ENCODE results near the gene DIDO1.

The DIDO1 gene

GRCh38 chr20:62906647-62907375, 19.5 kb downstream of the DIDO1 start:
- peaks cover 60% of the 10 kb centered on the region for H3K36me3 ChIP-seq (ENCODE audit: control insufficient read depth, insufficient read depth, low read length)
- WGBS (ENCODE audit: insufficient coverage, insufficient read length), result no CpG with 5 or more reads among the region's 31 CpGs
- no peak overlapping the region for H3K27ac ChIP-seq (ENCODE audit: low read length)
- H3K27me3 ChIP-seq (ENCODE audit: control insufficient read depth, insufficient read depth, low read length), result no peaks in the 10 kb centered on the region
- no peak overlapping the region for H3K4me3 ChIP-seq (ENCODE audit: low read length)
- DNase-seq (ENCODE audit: low read depth, low spot score), result no peak
- H3K9me3 ChIP-seq (ENCODE audit: control insufficient read depth, insufficient read depth, low read length), result no peaks in the 10 kb centered on the region
- no peaks in the 10 kb centered on the region; the same call in 1 of the 2 replicates for H3K4me1 ChIP-seq (ENCODE audit: control insufficient read depth, insufficient read depth, low read length)

DNA sequence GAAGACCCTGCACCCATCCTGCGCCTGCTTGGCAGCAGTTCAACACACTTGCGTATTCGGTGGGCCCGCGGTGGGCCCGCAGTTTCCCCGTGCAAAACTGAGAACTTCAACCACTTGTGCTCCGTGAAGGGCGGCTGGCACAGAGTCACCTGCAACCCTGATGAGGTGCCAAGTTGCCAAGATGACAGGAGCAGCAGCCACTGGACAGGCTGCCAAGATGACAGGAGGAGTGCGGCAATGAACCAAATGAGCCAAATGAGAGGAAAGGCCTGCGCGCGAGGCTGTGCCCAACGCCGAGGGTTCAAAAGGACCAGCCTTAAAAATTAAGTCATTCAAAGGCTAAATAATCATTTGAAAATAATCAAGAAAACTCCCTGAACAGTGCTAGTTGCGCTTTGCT, 20.1 kb downstream of the DIDO1 start:
- H3K27me3 ChIP-seq (ENCODE audit: control insufficient read depth, insufficient read depth, low read length), result no peaks in the 10 kb centered on the region
- H3K9me3 ChIP-seq (ENCODE audit: control insufficient read depth, insufficient read depth, low read length), result no peaks in the 10 kb centered on the region
- no peaks in the 10 kb centered on the region; the same call in 1 of the 2 replicates for H3K4me1 ChIP-seq (ENCODE audit: control insufficient read depth, insufficient read depth, low read length)
- no peak overlapping the region for H3K27ac ChIP-seq (ENCODE audit: low read length)
- peaks cover 57% of the 10 kb centered on the region for H3K36me3 ChIP-seq (ENCODE audit: control insufficient read depth, insufficient read depth, low read length)
- H3K4me3 ChIP-seq (ENCODE audit: low read length), result no peak overlapping the region
- WGBS (ENCODE audit: insufficient coverage, insufficient read length), result no CpG with 5 or more reads among the region's 16 CpGs
- DNase-seq (ENCODE audit: low read depth, low spot score), result no peak

DNA sequence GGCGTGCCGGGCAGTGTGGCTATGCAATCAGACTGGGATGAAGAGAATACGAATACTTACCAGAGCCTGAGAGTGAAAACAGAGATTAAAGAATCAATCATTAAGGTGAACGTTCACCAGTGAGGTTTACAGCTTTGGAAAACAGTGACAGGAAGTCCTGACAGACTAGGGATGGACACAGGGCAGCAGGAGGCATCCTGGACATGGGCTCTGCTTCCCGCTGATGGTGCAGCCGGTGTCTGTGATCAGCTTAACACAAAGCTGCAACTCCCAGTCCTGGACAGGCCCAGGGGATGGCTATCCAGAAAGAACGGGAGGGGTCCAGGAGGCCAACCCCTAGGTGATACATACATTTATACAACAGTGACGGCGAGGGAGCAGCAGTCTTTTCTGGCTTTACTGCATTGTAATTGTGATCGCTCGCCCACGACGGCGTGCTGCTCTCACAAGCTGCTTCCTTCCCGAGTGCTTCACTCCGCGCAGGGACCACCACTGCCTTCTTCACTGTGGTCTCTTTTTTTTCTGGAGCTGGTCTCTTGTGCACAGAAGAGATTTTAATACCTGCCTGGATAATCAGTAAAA, 20.7 kb downstream of the DIDO1 start:
- Histone ChIP-seq H3K4me1 (ENCODE audit: control insufficient read depth, insufficient read depth, low read length) (no peaks in the 10 kb centered on the region; the same call in 1 of the 2 replicates), H3K9me3 (ENCODE audit: control insufficient read depth, insufficient read depth, low read length) (no peaks in the 10 kb centered on the region), H3K36me3 (ENCODE audit: control insufficient read depth, insufficient read depth, low read length) (peaks cover 53% of the 10 kb centered on the region), H3K27ac (ENCODE audit: low read length) (no peak overlapping the region), H3K27me3 (ENCODE audit: control insufficient read depth, insufficient read depth, low read length) (no peaks in the 10 kb centered on the region), H3K4me3 (ENCODE audit: low read length) (no peak overlapping the region)
- DNase-seq (ENCODE audit: low read depth, low spot score), result no peak
- WGBS (ENCODE audit: insufficient coverage, insufficient read length), result no CpG with 5 or more reads among the region's 17 CpGs

DNA sequence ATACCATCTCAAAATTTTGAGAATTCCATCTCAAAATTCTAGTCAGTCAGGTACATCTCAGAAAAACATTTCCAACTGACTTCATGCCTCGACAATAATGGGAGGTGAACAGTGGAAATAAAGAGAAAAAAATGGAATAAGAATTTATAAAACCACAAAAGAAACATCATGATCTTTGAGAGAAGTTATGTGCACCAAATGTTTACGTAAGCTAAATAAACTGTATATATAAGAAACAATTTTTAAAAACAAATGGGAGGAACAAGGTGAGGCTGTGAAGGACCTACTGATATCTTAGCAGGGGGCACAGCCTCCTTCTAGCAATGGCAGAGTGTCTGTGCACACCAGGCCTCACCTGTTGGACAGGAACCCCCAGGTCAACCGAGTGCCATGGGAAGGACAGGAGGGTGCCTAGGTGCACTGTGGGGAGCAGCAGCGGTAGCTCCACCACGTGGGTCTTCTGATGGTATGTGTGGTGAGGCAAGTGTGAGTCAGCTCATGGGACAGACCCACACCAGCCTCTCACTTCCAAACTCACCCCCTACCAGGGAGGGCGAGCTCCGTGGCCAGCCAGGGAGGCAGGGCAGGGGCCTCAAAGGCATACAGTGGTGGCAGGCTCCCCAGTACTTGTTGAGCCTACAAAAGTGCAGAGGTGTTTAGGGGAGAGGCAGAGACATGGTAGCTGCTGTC, 23.2 kb downstream of the DIDO1 start:
- H3K36me3 ChIP-seq (ENCODE audit: control insufficient read depth, insufficient read depth, low read length), result peaks cover 36% of the 10 kb centered on the region
- DNase-seq (ENCODE audit: low read depth, low spot score), result no peak
- H3K27ac ChIP-seq (ENCODE audit: low read length), result no peak overlapping the region

DNA sequence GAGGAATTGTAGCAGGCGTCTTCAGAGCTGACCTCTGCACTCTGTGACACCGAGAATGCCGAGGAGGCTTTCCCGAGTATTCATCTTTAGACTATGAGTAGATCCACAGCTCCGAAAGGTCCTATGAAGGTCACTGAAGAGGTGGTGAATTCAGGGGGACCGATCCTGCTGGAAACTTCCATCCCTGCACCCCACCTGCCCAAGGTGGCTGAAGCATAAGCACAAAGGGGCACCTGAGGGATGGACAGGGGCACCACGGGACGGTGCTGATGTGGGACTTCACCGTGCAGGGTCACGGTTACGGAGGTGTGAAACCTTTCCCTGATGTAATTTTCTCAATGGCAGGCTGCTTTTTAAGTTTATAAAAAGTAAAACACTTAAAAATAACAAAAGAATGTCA, 24.4 kb downstream of the DIDO1 start:
- Histone ChIP-seq H3K27ac (ENCODE audit: low read length) (no peak overlapping the region), H3K4me3 (ENCODE audit: low read length) (no peak overlapping the region), H3K4me1 (ENCODE audit: control insufficient read depth, insufficient read depth, low read length) (peaks cover 4% of the 10 kb centered on the region), H3K9me3 (ENCODE audit: control insufficient read depth, insufficient read depth, low read length) (no peaks in the 10 kb centered on the region), H3K27me3 (ENCODE audit: control insufficient read depth, insufficient read depth, low read length) (no peaks in the 10 kb centered on the region), H3K36me3 (ENCODE audit: control insufficient read depth, insufficient read depth, low read length) (peaks cover 30% of the 10 kb centered on the region)
- DNase-seq (ENCODE audit: low read depth, low spot score), result no peak
- no CpG with 5 or more reads among the region's 11 CpGs for WGBS (ENCODE audit: insufficient coverage, insufficient read length)

More for the DNA sequence above, 23.2 kb downstream of the DIDO1 start:
- no peak overlapping the region for H3K4me3 ChIP-seq (ENCODE audit: low read length)
- no peaks in the 10 kb centered on the region for H3K27me3 ChIP-seq (ENCODE audit: control insufficient read depth, insufficient read depth, low read length)
- H3K4me1 ChIP-seq (ENCODE audit: control insufficient read depth, insufficient read depth, low read length), result peaks cover 4% of the 10 kb centered on the region
- no CpG with 5 or more reads among the region's 7 CpGs for WGBS (ENCODE audit: insufficient coverage, insufficient read length)
- H3K9me3 ChIP-seq (ENCODE audit: control insufficient read depth, insufficient read depth, low read length), result no peaks in the 10 kb centered on the region

DNA sequence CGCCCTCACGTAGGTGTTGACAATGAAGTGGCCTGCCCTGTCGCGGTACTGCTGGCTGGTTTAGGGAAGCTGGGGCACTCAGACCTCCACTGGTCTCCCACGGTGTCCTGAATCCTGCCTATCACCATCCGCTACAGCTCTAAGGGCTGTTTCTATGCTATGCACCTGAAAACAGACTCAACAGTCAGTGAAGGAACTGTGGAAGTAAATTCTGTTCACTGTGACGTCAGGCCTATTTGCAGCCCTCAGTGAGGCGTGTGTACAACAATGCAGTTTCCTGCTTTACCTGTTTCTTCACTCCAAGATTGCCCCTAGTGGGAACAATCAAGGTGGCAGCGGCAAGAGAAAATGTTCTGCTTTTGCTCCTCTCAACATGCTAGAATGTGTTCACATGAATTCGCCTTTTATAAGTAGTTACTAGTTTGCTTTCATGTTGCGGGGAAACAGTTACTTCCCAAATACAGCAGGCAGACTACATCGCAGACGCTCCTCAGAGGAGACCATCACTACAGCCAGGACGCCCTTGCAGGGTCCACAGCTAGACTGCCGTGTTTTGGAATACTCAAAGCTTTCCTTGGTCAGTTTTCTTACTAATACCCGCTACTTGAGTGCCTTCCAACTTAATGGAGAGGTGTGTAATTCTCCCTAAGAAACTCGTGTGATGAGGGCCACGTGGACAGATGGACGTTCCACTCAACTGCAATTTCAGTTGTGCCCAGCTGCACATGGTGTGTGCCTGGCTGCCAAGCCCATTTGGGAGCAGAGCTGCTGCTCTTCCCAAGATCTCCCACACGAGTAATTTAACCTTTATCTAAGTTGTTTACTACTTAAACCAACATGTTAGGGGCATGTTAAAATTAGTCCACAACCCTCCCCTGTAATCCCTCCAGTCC, 25.4 kb downstream of the DIDO1 start:
- peaks cover 26% of the 10 kb centered on the region for H3K36me3 ChIP-seq (ENCODE audit: control insufficient read depth, insufficient read depth, low read length)

DNA sequence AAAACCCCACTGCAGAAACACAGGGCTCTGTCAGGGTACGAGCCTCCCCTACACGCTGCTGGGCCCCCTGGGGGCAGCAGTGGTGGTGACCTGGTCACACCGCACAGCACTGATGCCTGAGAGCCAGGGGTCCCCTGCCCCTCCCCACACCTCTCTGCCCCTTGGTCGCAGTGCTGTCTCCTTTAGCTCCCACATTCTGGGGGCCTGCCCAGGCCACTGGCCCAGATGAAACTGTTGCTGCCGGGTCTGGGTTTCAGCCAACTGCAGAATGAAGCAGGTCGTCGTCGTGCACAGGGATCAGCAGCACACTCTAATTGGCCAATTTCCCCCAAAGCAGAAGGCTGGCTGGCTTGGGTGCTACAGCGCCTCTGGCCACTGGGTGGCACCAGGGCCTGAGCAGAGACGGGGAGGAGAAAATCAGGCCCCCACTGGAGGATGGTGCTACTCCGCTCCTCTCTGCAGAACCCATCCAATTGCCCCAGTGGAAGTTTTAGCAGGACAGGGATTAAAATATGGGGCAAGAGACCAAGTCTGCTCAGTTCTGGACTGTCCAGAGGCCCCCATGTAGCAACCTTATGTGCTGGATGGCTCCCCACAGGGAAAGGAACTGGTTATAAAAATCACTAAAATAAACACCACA, 26.1 kb downstream of the DIDO1 start:
- Histone ChIP-seq H3K27ac (ENCODE audit: low read length) (no peak overlapping the region), H3K4me3 (ENCODE audit: low read length) (no peak overlapping the region), H3K36me3 (ENCODE audit: control insufficient read depth, insufficient read depth, low read length) (peaks cover 22% of the 10 kb centered on the region), H3K4me1 (ENCODE audit: control insufficient read depth, insufficient read depth, low read length) (peaks cover 4% of the 10 kb centered on the region; the same call in 1 of the 2 replicates), H3K27me3 (ENCODE audit: control insufficient read depth, insufficient read depth, low read length) (no peaks in the 10 kb centered on the region), H3K9me3 (ENCODE audit: control insufficient read depth, insufficient read depth, low read length) (no peaks in the 10 kb centered on the region)
- peak; percentile 74 for DNase-seq (ENCODE audit: low read depth, low spot score)
- no CpG with 5 or more reads among the region's 11 CpGs for WGBS (ENCODE audit: insufficient coverage, insufficient read length)

More for the DNA sequence above, 25.4 kb downstream of the DIDO1 start:
- Histone ChIP-seq H3K4me1 (ENCODE audit: control insufficient read depth, insufficient read depth, low read length) (peaks cover 4% of the 10 kb centered on the region; the same call in 1 of the 2 replicates), H3K9me3 (ENCODE audit: control insufficient read depth, insufficient read depth, low read length) (no peaks in the 10 kb centered on the region), H3K4me3 (ENCODE audit: low read length) (no peak overlapping the region), H3K27ac (ENCODE audit: low read length) (no peak overlapping the region), H3K27me3 (ENCODE audit: control insufficient read depth, insufficient read depth, low read length) (no peaks in the 10 kb centered on the region)
- no peak for DNase-seq (ENCODE audit: low read depth, low spot score)
- WGBS (ENCODE audit: insufficient coverage, insufficient read length), result no CpG with 5 or more reads among the region's 20 CpGs

GRCh38 chr20:62899633-62900051, 26.7 kb downstream of the DIDO1 start:
- H3K27me3 ChIP-seq (ENCODE audit: control insufficient read depth, insufficient read depth, low read length), result no peaks in the 10 kb centered on the region
- peaks cover 22% of the 10 kb centered on the region for H3K36me3 ChIP-seq (ENCODE audit: control insufficient read depth, insufficient read depth, low read length)
- H3K4me1 ChIP-seq (ENCODE audit: control insufficient read depth, insufficient read depth, low read length), result peaks cover 4% of the 10 kb centered on the region; the same call in 1 of the 2 replicates
- H3K9me3 ChIP-seq (ENCODE audit: control insufficient read depth, insufficient read depth, low read length), result no peaks in the 10 kb centered on the region
- no peak for DNase-seq (ENCODE audit: low read depth, low spot score)
- H3K27ac ChIP-seq (ENCODE audit: low read length), result no peak overlapping the region
- WGBS (ENCODE audit: insufficient coverage, insufficient read length), result no CpG with 5 or more reads among the region's 6 CpGs
- H3K4me3 ChIP-seq (ENCODE audit: low read length), result no peak overlapping the region

GRCh38 chr20:62898970-62899632, 27.2 kb downstream of the DIDO1 start:
- Histone ChIP-seq H3K4me3 (ENCODE audit: low read length) (no peak overlapping the region), H3K36me3 (ENCODE audit: control insufficient read depth, insufficient read depth, low read length) (peaks cover 22% of the 10 kb centered on the region), H3K27ac (ENCODE audit: low read length) (no peak overlapping the region), H3K9me3 (ENCODE audit: control insufficient read depth, insufficient read depth, low read length) (no peaks in the 10 kb centered on the region), H3K4me1 (ENCODE audit: control insufficient read depth, insufficient read depth, low read length) (peaks cover 4% of the 10 kb centered on the region; the same call in 1 of the 2 replicates), H3K27me3 (ENCODE audit: control insufficient read depth, insufficient read depth, low read length) (no peaks in the 10 kb centered on the region)
- no peak for DNase-seq (ENCODE audit: low read depth, low spot score)
- no CpG with 5 or more reads among the region's 16 CpGs for WGBS (ENCODE audit: insufficient coverage, insufficient read length)
